ENCODE measurements around the gene LRP1B. TPM values are rescaled to one million over a fixed set of nuclear protein-coding genes. Genes with fewer than 3 reads are reported as not detected.

Gene LRP1B
- total RNA-seq, 3 donors from 2014 or later, result 2.3 to 29.8 (median 21.8) TPM

GRCh38 chr2:140384946-140385345 is 1745.9 kb downstream of the LRP1B start:
- Histone ChIP-seq H3K4me3 (no peak overlapping the region), H3K27me3 (no peaks in the 10 kb centered on the region), H3K27ac (no peak overlapping the region), H3K4me1 (no peaks in the 10 kb centered on the region), H3K9me3 (no peaks in the 10 kb centered on the region), H3K36me3 (no peaks in the 10 kb centered on the region)
- intact Hi-C loops (cut with DNase I; ENCODE audit: low total_unique reads), result no loop called here
- TF ChIP-seq POLR2AphosphoS5 (IDR thresholded peaks at IDR 0.05) (no peak), CTCF (IDR thresholded peaks at IDR 0.05) (no peak), POLR2A (IDR thresholded peaks at IDR 0.05) (no peak)
- DNase-seq (ENCODE audit: low spot score in 2 of 2), result no peak

GRCh38 chr2:140383781-140384180 is 1747.0 kb downstream of the LRP1B start:
- Histone ChIP-seq H3K4me1 (no peaks in the 10 kb centered on the region), H3K36me3 (no peaks in the 10 kb centered on the region), H3K4me3 (no peak overlapping the region), H3K27ac (no peak overlapping the region), H3K9me3 (no peaks in the 10 kb centered on the region), H3K27me3 (no peaks in the 10 kb centered on the region)
- no peak for DNase-seq (ENCODE audit: low spot score in 2 of 2)
- intact Hi-C loops (cut with DNase I; ENCODE audit: low total_unique reads), result no loop called here
- TF ChIP-seq CTCF (IDR thresholded peaks at IDR 0.05) (no peak), POLR2A (IDR thresholded peaks at IDR 0.05) (no peak), POLR2AphosphoS5 (IDR thresholded peaks at IDR 0.05) (no peak)

- no peak for DNase-seq (ENCODE audit: low spot score in 2 of 2)
- Histone ChIP-seq H3K4me3 (no peak overlapping the region), H3K36me3 (no peaks in the 10 kb centered on the region), H3K27me3 (no peaks in the 10 kb centered on the region), H3K27ac (no peak overlapping the region), H3K9me3 (no peaks in the 10 kb centered on the region), H3K4me1 (no peaks in the 10 kb centered on the region)
- TF ChIP-seq CTCF (IDR thresholded peaks at IDR 0.05) (no peak), POLR2AphosphoS5 (IDR thresholded peaks at IDR 0.05) (no peak), POLR2A (IDR thresholded peaks at IDR 0.05) (no peak)
- intact Hi-C loops (cut with DNase I; ENCODE audit: low total_unique reads), result no loop called here
These were observed 1754.1 kb downstream of the LRP1B start for GRCh38 chr2:140376686-140377085.

- intact Hi-C loops (cut with DNase I; ENCODE audit: low total_unique reads), result no loop called here
- Histone ChIP-seq H3K27ac (no peak overlapping the region), H3K4me3 (no peak overlapping the region), H3K27me3 (no peaks in the 10 kb centered on the region), H3K36me3 (no peaks in the 10 kb centered on the region), H3K4me1 (no peaks in the 10 kb centered on the region), H3K9me3 (no peaks in the 10 kb centered on the region)
- TF ChIP-seq CTCF (IDR thresholded peaks at IDR 0.05), result no peak
- no peak for TF ChIP-seq POLR2AphosphoS5 (IDR thresholded peaks at IDR 0.05)
- no peak for TF ChIP-seq POLR2A (IDR thresholded peaks at IDR 0.05)
- no peak for DNase-seq (ENCODE audit: low spot score in 2 of 2)
These were observed 1767.7 kb downstream of the LRP1B start for GRCh38 chr2:140363131-140363530.

- intact Hi-C loops (cut with DNase I; ENCODE audit: low total_unique reads), result no loop called here
- DNase-seq (ENCODE audit: low spot score in 2 of 2), result no peak
These were observed 1768.5 kb downstream of the LRP1B start for GRCh38 chr2:140362361-140362760.

More at GRCh38 chr2:140362361-140362760, 1768.5 kb downstream of the LRP1B start:
- TF ChIP-seq POLR2A (IDR thresholded peaks at IDR 0.05) (no peak), POLR2AphosphoS5 (IDR thresholded peaks at IDR 0.05) (no peak), CTCF (IDR thresholded peaks at IDR 0.05) (no peak)
- Histone ChIP-seq H3K27me3 (no peaks in the 10 kb centered on the region), H3K9me3 (no peaks in the 10 kb centered on the region), H3K4me3 (no peak overlapping the region), H3K36me3 (no peaks in the 10 kb centered on the region), H3K4me1 (no peaks in the 10 kb centered on the region), H3K27ac (no peak overlapping the region)

Measured in breast epithelium (tissue), 4 donors.